ENCODE measurements around the gene HMCN2.

HMCN2 gene

GRCh38 chr9:130366072-130366471 is 100.5 kb downstream of the HMCN2 start:
- TF ChIP-seq, protein P1, sequence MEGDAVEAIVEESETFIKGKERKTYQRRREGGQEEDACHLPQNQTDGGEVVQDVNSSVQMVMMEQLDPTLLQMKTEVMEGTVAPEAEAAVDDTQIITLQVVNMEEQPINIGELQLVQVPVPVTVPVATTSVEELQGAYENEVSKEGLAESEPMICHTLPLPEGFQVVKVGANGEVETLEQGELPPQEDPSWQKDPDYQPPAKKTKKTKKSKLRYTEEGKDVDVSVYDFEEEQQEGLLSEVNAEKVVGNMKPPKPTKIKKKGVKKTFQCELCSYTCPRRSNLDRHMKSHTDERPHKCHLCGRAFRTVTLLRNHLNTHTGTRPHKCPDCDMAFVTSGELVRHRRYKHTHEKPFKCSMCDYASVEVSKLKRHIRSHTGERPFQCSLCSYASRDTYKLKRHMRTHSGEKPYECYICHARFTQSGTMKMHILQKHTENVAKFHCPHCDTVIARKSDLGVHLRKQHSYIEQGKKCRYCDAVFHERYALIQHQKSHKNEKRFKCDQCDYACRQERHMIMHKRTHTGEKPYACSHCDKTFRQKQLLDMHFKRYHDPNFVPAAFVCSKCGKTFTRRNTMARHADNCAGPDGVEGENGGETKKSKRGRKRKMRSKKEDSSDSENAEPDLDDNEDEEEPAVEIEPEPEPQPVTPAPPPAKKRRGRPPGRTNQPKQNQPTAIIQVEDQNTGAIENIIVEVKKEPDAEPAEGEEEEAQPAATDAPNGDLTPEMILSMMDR (conservative IDR thresholded peaks at IDR 0.05; ENCODE audit: low read depth, low read length) = no peak
- no peak for DNase-seq (ENCODE audit: low read depth)
- no peak overlapping the region for H3K4me3 ChIP-seq (ENCODE audit: low read length)

- DNase-seq (ENCODE audit: low read depth) = no peak
- H3K4me3 ChIP-seq (ENCODE audit: low read length) = no peak overlapping the region
- TF ChIP-seq, protein P1 (conservative IDR thresholded peaks at IDR 0.05; ENCODE audit: low read depth, low read length) = no peak
These were observed 101.5 kb downstream of the HMCN2 start for GRCh38 chr9:130366888-130367550.

DNA sequence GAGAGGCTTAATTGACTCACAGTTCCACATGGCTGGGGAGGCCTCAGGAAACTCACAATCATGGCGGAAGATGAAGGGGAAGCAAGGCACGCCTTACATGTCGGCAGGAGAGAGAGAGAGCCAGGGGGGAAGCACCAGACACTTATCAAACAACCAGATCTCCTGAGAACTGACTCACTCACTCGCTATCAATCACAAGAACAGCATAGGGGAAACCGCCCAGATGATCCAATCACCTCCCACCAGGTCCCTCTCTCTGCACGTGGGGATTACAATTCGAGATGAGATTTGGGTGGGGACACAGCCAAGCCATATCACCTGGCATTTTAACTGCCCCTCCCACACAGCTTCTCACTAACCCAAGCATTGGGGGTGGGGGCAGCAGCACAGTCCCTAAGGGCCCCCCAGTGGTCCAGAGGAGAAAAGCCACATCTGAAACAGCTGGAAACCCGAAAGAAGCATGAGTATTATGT is 103.1 kb downstream of the HMCN2 start:
- DNase-seq (ENCODE audit: low read depth) = no peak
- no peak overlapping the region for H3K4me3 ChIP-seq (ENCODE audit: low read length)
- TF ChIP-seq, protein P1 (conservative IDR thresholded peaks at IDR 0.05; ENCODE audit: low read depth, low read length) = peak; percentile 15

GRCh38 chr9:130370226-130370625 is 104.7 kb downstream of the HMCN2 start:
- DNase-seq (ENCODE audit: low read depth) = no peak
- TF ChIP-seq, protein P1 (conservative IDR thresholded peaks at IDR 0.05; ENCODE audit: low read depth, low read length) = no peak

DNA sequence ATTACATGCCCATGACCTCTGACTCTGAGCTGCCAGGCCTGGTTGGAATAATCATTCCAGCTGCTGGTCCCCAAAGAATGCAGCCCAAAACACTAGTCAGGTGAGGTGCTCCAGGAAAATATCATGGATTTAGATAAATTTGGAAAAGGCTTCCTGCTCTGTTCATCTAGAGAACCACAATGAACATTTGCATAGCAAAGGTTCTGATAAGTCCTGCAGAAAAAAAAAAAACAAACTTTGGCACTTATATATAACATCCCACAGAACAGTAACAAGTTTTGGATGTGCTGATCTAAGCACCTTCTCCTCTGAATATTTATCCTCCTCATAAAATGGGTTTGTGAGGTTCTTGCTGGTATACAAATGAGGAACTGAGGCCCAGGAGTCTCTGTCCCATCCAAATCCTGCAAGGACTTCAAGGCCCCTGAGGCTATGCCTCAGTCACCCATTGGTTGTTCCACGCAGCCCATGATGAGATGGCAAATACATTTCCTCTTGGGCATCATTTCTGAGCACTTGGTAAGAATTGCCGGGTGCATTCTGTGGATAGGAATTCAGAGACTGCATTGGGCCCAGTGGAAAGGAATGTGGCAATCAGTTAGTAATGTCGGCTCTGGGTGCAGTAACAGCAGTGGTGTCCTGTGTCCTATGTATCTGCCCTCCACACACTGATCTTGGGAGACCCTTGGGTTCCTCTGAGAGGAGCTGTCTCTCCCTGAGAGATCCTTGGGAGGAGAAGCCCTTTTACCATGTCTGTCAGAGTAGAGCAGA is 105.8 kb downstream of the HMCN2 start:
- no peak for DNase-seq (ENCODE audit: low read depth)
- TF ChIP-seq, protein P1 (conservative IDR thresholded peaks at IDR 0.05; ENCODE audit: low read depth, low read length) = no peak
- H3K4me3 ChIP-seq (ENCODE audit: low read length) = no peak overlapping the region

More at GRCh38 chr9:130370226-130370625, 104.7 kb downstream of the HMCN2 start:
- no peak overlapping the region for H3K4me3 ChIP-seq (ENCODE audit: low read length)

DNA sequence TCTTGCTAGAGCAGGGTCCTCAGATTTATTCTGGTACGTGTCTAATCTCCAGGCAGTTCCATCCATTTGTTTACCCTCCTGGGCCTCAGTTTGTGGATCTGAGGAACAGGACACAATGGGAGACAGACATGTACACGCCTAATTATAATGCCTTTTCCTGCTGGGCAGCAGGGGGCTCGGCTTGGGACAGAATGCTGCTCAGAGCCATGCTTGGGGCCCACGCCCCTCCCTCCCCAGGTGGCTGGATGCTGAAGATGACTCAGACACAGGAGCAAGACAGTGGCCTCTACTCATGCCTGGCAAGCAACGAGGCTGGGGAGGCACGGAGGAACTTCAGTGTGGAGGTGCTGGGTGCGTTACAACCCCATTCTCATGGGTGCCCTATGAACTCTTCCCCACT is 106.5 kb downstream of the HMCN2 start:
- no peak for DNase-seq (ENCODE audit: low read depth)
- H3K4me3 ChIP-seq (ENCODE audit: low read length) = no peak overlapping the region
- TF ChIP-seq, protein P1 (conservative IDR thresholded peaks at IDR 0.05; ENCODE audit: low read depth, low read length) = no peak

All from retinal pigment epithelial cell (primary cell).